GM23248 (cell line): Measurements from ENCODE around the gene NTF4.

ENCODE experiments used
- EZH2 ChIP-seq: fragments of 200-600 bp; sonication (generic); IDR thresholded peaks from 2 replicates; pipeline ENCODE4 v1.6.1; 2018; ENCODE audit warnings: antibody characterized with exemption, mild to moderate bottlenecking; ENCODE audit not compliant: insufficient read depth, poor library complexity, severe bottlenecking
- EZH2phosphoT487 ChIP-seq: fragments of 200-600 bp; sonication (generic); IDR thresholded peaks from 2 replicates; pipeline ENCODE4 v1.6.1; 2018; ENCODE audit warnings: antibody characterized with exemption, moderate library complexity, mild to moderate bottlenecking, low read depth; ENCODE audit not compliant: insufficient read depth

DNA sequence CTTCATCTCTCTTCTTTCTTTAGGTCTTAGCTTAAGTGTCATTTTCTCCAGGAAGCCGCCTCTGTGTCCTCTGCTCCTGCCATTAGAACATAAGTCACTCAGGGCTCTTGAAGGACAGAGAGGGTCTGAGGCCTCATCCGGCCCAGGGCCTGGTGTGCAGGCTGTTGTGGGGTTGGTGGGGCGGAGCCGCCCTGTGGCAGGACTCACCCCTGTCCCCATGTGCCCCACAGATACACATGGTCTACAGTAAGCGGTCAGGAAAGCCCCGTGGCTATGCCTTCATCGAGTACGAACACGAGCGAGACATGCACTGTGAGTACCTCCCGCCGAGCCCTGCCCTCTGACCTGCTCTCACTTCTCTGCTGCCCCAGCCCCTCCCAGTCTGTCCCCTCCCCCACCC lies 36.5 kb upstream of the NTF4 start:
- TF ChIP-seq EZH2 (no peak), EZH2phosphoT487 (no peak)
